Activated CD8-positive, alpha-beta T cell treated with anti-CD3 and anti-CD28 coated beads for 36 hours (primary cell): Measurements from ENCODE around the gene ATMIN. TPM values are rescaled to one million over a fixed set of nuclear protein-coding genes. Genes with fewer than 3 reads are reported as not detected.
A peak's percentile ranks its signal among the peaks of the same experiment; 100 is the strongest.

Experiments
- ATAC-seq: fragments of 200-7000 bp; cut with Tn5 transposase; one replicate; pipeline ENCODE4 v1.10.0; 2021; ENCODE audit warnings: mild to moderate bottlenecking, moderate library complexity
- CTCF ChIA-PET: fragments of 350-600 bp; sonication (Branson Sonifier 250); formaldehyde crosslinking; loops from one replicate; lab custom pipeline; 2021; ENCODE audit warnings: antibody characterized with exemption; lab: Charles Lee
- POLR2A ChIA-PET: fragments of 350-600 bp; sonication (Branson Sonifier 250); formaldehyde crosslinking; loops from one replicate; lab custom pipeline; 2021; ENCODE audit warnings: antibody characterized with exemption; lab: Charles Lee
- DNase-seq: peaks from one replicate; pipeline ENCODE4 v3.0.0-alpha.2; 2020
- H3K27ac Mint-ChIP-seq: one replicate; pipeline ENCODE4 v1.8.0; 2021; ENCODE audit warnings: mild to moderate bottlenecking, mixed read lengths
- H3K27me3 Mint-ChIP-seq: one replicate; pipeline ENCODE4 v1.8.0; 2021; ENCODE audit warnings: mixed read lengths
- H3K36me3 Mint-ChIP-seq: one replicate; pipeline ENCODE4 v1.8.0; 2021; ENCODE audit warnings: low read depth, mixed read lengths
- H3K4me1 Mint-ChIP-seq: one replicate; pipeline ENCODE4 v1.8.0; 2021; ENCODE audit warnings: low read depth, mixed read lengths
- H3K4me3 Mint-ChIP-seq: one replicate; pipeline ENCODE4 v1.8.0; 2021; ENCODE audit warnings: mild to moderate bottlenecking, moderate library complexity, mixed read lengths
- H3K9me3 Mint-ChIP-seq: one replicate; pipeline ENCODE4 v1.8.0; 2021; ENCODE audit warnings: mixed read lengths
- CTCF ChIP-seq: fragments of 200-600 bp; IDR thresholded peaks from one replicate; pipeline ENCODE4 v1.8.0; 2022; ENCODE audit warnings: antibody characterized with exemption, mild to moderate bottlenecking
- intact Hi-C: fragments of 100-400 bp; cut with micrococcal nuclease; formaldehyde crosslinking; loops from one replicate; pipeline ENCODE4 v1.10.0; 2022
- total RNA-seq, 2 experiments: library from RNA; stranded (reverse); gene quantifications; one replicate each; pipeline ENCODE4 v1.2.3, GENCODE V29; 2021

The ATMIN gene
- total RNA-seq, 2 experiments from 2014 or later = 17.9 to 19.7 TPM

- peak; percentile 99 for DNase-seq
- ATAC-seq = peak; percentile 86
- CTCF ChIA-PET = interaction anchor here (0.9 to 1.4 kb wide), 2 partner anchors 29 to 70 kb away, joined by 4 read pairs; partner anchors contain the start of genes ATMIN and C16orf46
- Mint-ChIP-seq H3K9me3 (no peaks in the 10 kb centered on the region), H3K36me3 (peaks cover 42% of the 10 kb centered on the region), H3K4me3 (peak within 1 kb of the TSS; percentile 86), H3K27ac (peak within 1 kb of the TSS; percentile 100), H3K4me1 (peaks cover 41% of the 10 kb centered on the region), H3K27me3 (no peaks in the 10 kb centered on the region)
- POLR2A ChIA-PET = interaction anchor here (0.9 to 3.2 kb wide), 10 partner anchors 10 to 308 kb away, joined by 3 to 20 read pairs (median 3); partner anchors contain the start of genes ATMIN, C16orf46 and GAN
- TF ChIP-seq CTCF = no peak
- intact Hi-C loops = loop anchor here (5.0 kb wide), 1 partner anchor 70 kb away; the partner anchor contains the start of gene C16orf46
Observed at GRCh38 chr16:81006813-81007695, 28.6 kb upstream of the ATMIN start, which contains the start of the genes CENPN and CMC2. Gene CENPN, plus strand, starts transcription at chr16:81007214. Its CDS starts 4,726 bp downstream, at chr16:81011940. Gene CMC2, minus strand, starts transcription at chr16:81006885. Its CDS starts 9,491 bp downstream, at chr16:80997394.

- no peak for TF ChIP-seq CTCF
- peaks cover 51% of the 10 kb centered on the region for H3K36me3 Mint-ChIP-seq
- ATAC-seq = no peak
- no peaks in the 10 kb centered on the region for H3K9me3 Mint-ChIP-seq
- peak overlapping the region; percentile 100 for H3K27ac Mint-ChIP-seq
- ChIA-PET CTCF (interaction anchor here (1.5 to 1.8 kb wide), 3 partner anchors 10 to 28 kb away, joined by 3 to 10 read pairs (median 7); partner anchors contain the start of gene ATMIN), POLR2A (interaction anchor here (0.6 to 3.2 kb wide), 4 partner anchors 10 to 76 kb away, joined by 3 to 20 read pairs (median 6); no protein-coding TSS in a partner anchor)
- peak overlapping the region; percentile 86 for H3K4me3 Mint-ChIP-seq
- intact Hi-C loops = loop anchor here (5.0 kb wide), 1 partner anchor 69 kb away; the partner anchor contains the start of gene C16orf46
- DNase-seq = no peak
- H3K4me1 Mint-ChIP-seq = peaks cover 30% of the 10 kb centered on the region
- no peaks in the 10 kb centered on the region for H3K27me3 Mint-ChIP-seq
Observed at GRCh38 chr16:81008505-81008789, 27.2 kb upstream of the ATMIN start.

GRCh38 chr16:81012974-81013373 is 22.7 kb upstream of the ATMIN start:
- H3K4me1 Mint-ChIP-seq = peaks cover 7% of the 10 kb centered on the region
- ATAC-seq (no peak), DNase-seq (no peak)
- ChIA-PET CTCF (no interaction called here), POLR2A (interaction anchor here (1.0 kb wide), 1 partner anchor 12 kb away, joined by 3 read pairs; no protein-coding TSS in a partner anchor)
- no peak overlapping the region for H3K27ac Mint-ChIP-seq
- intact Hi-C loops = no loop called here
- H3K9me3 Mint-ChIP-seq = no peaks in the 10 kb centered on the region
- H3K27me3 Mint-ChIP-seq = no peaks in the 10 kb centered on the region
- no peak overlapping the region for H3K4me3 Mint-ChIP-seq
- TF ChIP-seq CTCF = no peak
- H3K36me3 Mint-ChIP-seq = peaks cover 71% of the 10 kb centered on the region

GRCh38 chr16:81014672-81015071 is 21.0 kb upstream of the ATMIN start:
- no peaks in the 10 kb centered on the region for H3K9me3 Mint-ChIP-seq
- ChIA-PET POLR2A (interaction anchor here (0.7 kb wide), 1 partner anchor 18 kb away, joined by 4 read pairs; no protein-coding TSS in a partner anchor), CTCF (interaction anchor here (1.0 to 1.4 kb wide), 4 partner anchors 10 to 184 kb away, joined by 3 to 10 read pairs (median 4); partner anchors contain the start of gene ATMIN)
- DNase-seq (no peak), ATAC-seq (no peak)
- intact Hi-C loops = no loop called here
- no peaks in the 10 kb centered on the region for H3K4me1 Mint-ChIP-seq
- no peak for TF ChIP-seq CTCF
- no peak overlapping the region for H3K4me3 Mint-ChIP-seq
- peaks cover 68% of the 10 kb centered on the region for H3K36me3 Mint-ChIP-seq
- H3K27me3 Mint-ChIP-seq = no peaks in the 10 kb centered on the region
- H3K27ac Mint-ChIP-seq = no peak overlapping the region
